Choroid plexus epithelial cell (primary cell): ENCODE measurements around the gene MCOLN2.
A peak's percentile ranks its signal among the peaks of the same experiment; 100 is the strongest.

Experiments
- DNase-seq: peaks from one replicate; pipeline ENCODE4 v3.0.0-alpha.2; 2010; ENCODE audit warnings: low read depth
- H3K4me3 ChIP-seq: 2 replicates; pipeline ENCODE4 v1.5.1; 2011; ENCODE audit warnings: low read depth, mild to moderate bottlenecking, control low read depth, low read length, moderate library complexity
- CTCF ChIP-seq: conservative IDR thresholded peaks from 2 replicates; pipeline ENCODE4 v1.5.1; 2011; ENCODE audit warnings: low read depth, mild to moderate bottlenecking, control low read depth, inconsistent platforms, low read length, moderate library complexity

Gene MCOLN2

GRCh38 chr1:84969489-84970250, 27.2 kb downstream of the MCOLN2 start:
- no peak overlapping the region for H3K4me3 ChIP-seq
- TF ChIP-seq CTCF, result no peak
- DNase-seq, result no peak

GRCh38 chr1:84968865-84969264, 28.0 kb downstream of the MCOLN2 start:
- DNase-seq, result no peak
- H3K4me3 ChIP-seq, result no peak overlapping the region
- no peak for TF ChIP-seq CTCF

GRCh38 chr1:84968101-84968500, 28.8 kb downstream of the MCOLN2 start:
- no peak for TF ChIP-seq CTCF
- no peak for DNase-seq
- no peak overlapping the region for H3K4me3 ChIP-seq

GRCh38 chr1:84967666-84968065, 29.2 kb downstream of the MCOLN2 start:
- DNase-seq, result no peak
- no peak for TF ChIP-seq CTCF
- H3K4me3 ChIP-seq, result no peak overlapping the region

GRCh38 chr1:84963021-84963420, 33.9 kb downstream of the MCOLN2 start:
- no peak for DNase-seq
- TF ChIP-seq CTCF, result no peak
- no peak overlapping the region for H3K4me3 ChIP-seq

GRCh38 chr1:84961316-84961715, 35.6 kb downstream of the MCOLN2 start:
- no peak for TF ChIP-seq CTCF
- DNase-seq, result peak; percentile 46
- H3K4me3 ChIP-seq, result no peak overlapping the region

- no peak overlapping the region for H3K4me3 ChIP-seq
- TF ChIP-seq CTCF, result no peak
- peak; percentile 95 for DNase-seq
These were observed 36.5 kb downstream of the MCOLN2 start for GRCh38 chr1:84960371-84960770.
